H1 (cell line): ENCODE data around the gene MATK. TPM values are rescaled to one million over a fixed set of nuclear protein-coding genes. Genes with fewer than 3 reads are reported as not detected.

Source experiments
- CTCF ChIA-PET: fragments of 300-600 bp; sonication (Branson Sonifier 250); formaldehyde crosslinking; loops from one replicate; lab custom pipeline; 2021; ENCODE audit not compliant: partially characterized antibody; lab: Charles Lee
- POLR2A ChIA-PET: fragments of 300-600 bp; sonication (Branson Sonifier 250); formaldehyde crosslinking; loops from one replicate; lab custom pipeline; 2021; ENCODE audit warnings: inconsistent platforms; ENCODE audit not compliant: partially characterized antibody; lab: Charles Lee
- DNase-seq, 2 experiments: peaks; one replicate each; pipeline versions ENCODE4 v3.0.0 to v3.0.0-alpha.2; 2010 to 2022; ENCODE audit warnings: low spot score in 2 of 2, low read depth in 1 of 2, mixed read lengths in 1 of 2
- FAIRE-seq: peaks from 2 replicates; lab custom pipeline; 2011; peaks lifted over from hg19 to GRCh38; lab: Jason Lieb, UNC
- H2AFZ ChIP-seq: 2 replicates; pipeline ENCODE4 v1.8.1; 2012; ENCODE audit warnings: low read length, inconsistent platforms
- H2AK5ac ChIP-seq: 2 replicates; pipeline ENCODE4 v1.6.1; 2013; ENCODE audit warnings: low read depth, low read length
- H2BK120ac ChIP-seq: replicated peaks from 2 replicates; pipeline ENCODE3; 2013; ENCODE audit warnings: low read depth, low read length, inconsistent platforms
- H2BK12ac ChIP-seq: 2 replicates; pipeline ENCODE4 v1.6.1; 2013; ENCODE audit warnings: low read depth, low read length
- H2BK15ac ChIP-seq: 2 replicates; pipeline ENCODE4 v1.6.1; 2013; ENCODE audit warnings: low read length
- H2BK20ac ChIP-seq: 2 replicates; pipeline ENCODE4 v1.6.1; 2013; ENCODE audit warnings: low read length
- H2BK5ac ChIP-seq: 2 replicates; pipeline ENCODE4 v1.6.1; 2013; ENCODE audit warnings: low read depth, low read length
- H3K14ac ChIP-seq: 2 replicates; pipeline ENCODE4 v1.6.1; 2013; ENCODE audit warnings: inconsistent platforms; ENCODE audit not compliant: insufficient read length
- H3K18ac ChIP-seq: 2 replicates; pipeline ENCODE4 v1.6.1; 2013; ENCODE audit warnings: low read length; ENCODE audit errors: extremely low read depth
- H3K23ac ChIP-seq: 2 replicates; pipeline ENCODE4 v1.6.1; 2013; ENCODE audit warnings: inconsistent platforms; ENCODE audit not compliant: insufficient read length
- H3K23me2 ChIP-seq: 2 replicates; pipeline ENCODE4 v1.6.1; 2013; ENCODE audit warnings: low read depth, low read length
- H3K27ac ChIP-seq: 2 replicates; pipeline ENCODE4 v1.6.1; 2011; ENCODE audit warnings: low read depth, low read length, inconsistent platforms
- H3K27me3 ChIP-seq, 4 experiments: replicated peaks in 1 of 4; 1 replicate in 1 of 4; 2 replicates in 3 of 4; pipeline versions ENCODE4 v1.6.1 to v1.8.1; 2011 to 2013; ENCODE audit warnings: low read length in 3 of 4, mild to moderate bottlenecking in 3 of 4, inconsistent platforms in 2 of 4, mixed read lengths in 2 of 4, moderate library complexity in 1 of 4; ENCODE audit not compliant: control insufficient read depth in 3 of 4, insufficient read depth in 3 of 4; ENCODE audit errors: extremely low read depth in 1 of 4
- H3K36me3 ChIP-seq, 4 experiments: 2 replicates each; pipeline versions ENCODE4 v1.6.1 to v1.8.1; 2011 to 2013; ENCODE audit warnings: mild to moderate bottlenecking in 4 of 4, low read length in 3 of 4, moderate library complexity in 2 of 4, control low read depth in 1 of 4, inconsistent platforms in 1 of 4; ENCODE audit not compliant: insufficient read depth in 4 of 4, control insufficient read depth in 2 of 4
- H3K4ac ChIP-seq: replicated peaks from 2 replicates; pipeline ENCODE3; 2013; ENCODE audit warnings: low read length, low read depth, mixed read lengths, inconsistent platforms; ENCODE audit not compliant: insufficient read length
- H3K4me1 ChIP-seq, 4 experiments: replicated peaks in 1 of 4; 1 replicate in 1 of 4; 2 replicates in 3 of 4; pipeline versions ENCODE4 v1.6.1 to v1.8.1; 2011 to 2013; ENCODE audit warnings: low read length in 3 of 4, inconsistent platforms in 2 of 4, mixed read lengths in 1 of 4; ENCODE audit not compliant: insufficient read depth in 4 of 4, control insufficient read depth in 3 of 4
- H3K4me2 ChIP-seq, 2 experiments: 2 replicates each; pipeline versions ENCODE4 v1.6.1 to v1.8.1; 2011 to 2013; ENCODE audit warnings: low read depth in 2 of 2, low read length in 2 of 2, control low read depth in 1 of 2, inconsistent platforms in 1 of 2, mild to moderate bottlenecking in 1 of 2; ENCODE audit not compliant: insufficient read depth in 1 of 2
- H3K4me3 ChIP-seq, 4 experiments: fragments of 200-600, 300-600 bp in 1 of 4; sonication (generic), shearing (Covaris generic), sonication (Bioruptor Twin) in 1 of 4; 2 replicates each; pipeline versions ENCODE4 v1.5.1 to v1.8.1; 2011 to 2016; ENCODE audit warnings: low read length in 4 of 4, low read depth in 3 of 4, control low read depth in 2 of 4, inconsistent platforms in 2 of 4, mild to moderate bottlenecking in 2 of 4, mixed read lengths in 1 of 4, moderate library complexity in 1 of 4; ENCODE audit not compliant: insufficient read depth in 2 of 4; ENCODE audit errors: extremely low read depth in 1 of 4
- H3K56ac ChIP-seq: replicated peaks from 2 replicates; pipeline ENCODE3; 2013; ENCODE audit warnings: low read depth, mild to moderate bottlenecking, mixed read lengths, low read length, inconsistent platforms; ENCODE audit not compliant: insufficient read length
- H3K79me1 ChIP-seq: 2 replicates; pipeline ENCODE4 v1.6.1; 2013; ENCODE audit warnings: low read depth, low read length, control low read depth
- H3K79me2 ChIP-seq, 2 experiments: 2 replicates each; pipeline versions ENCODE4 v1.6.1 to v1.8.1; 2012 to 2013; ENCODE audit warnings: low read length in 2 of 2, mild to moderate bottlenecking in 2 of 2, inconsistent platforms in 1 of 2; ENCODE audit not compliant: insufficient read depth in 2 of 2, control insufficient read depth in 1 of 2
- H3K9ac ChIP-seq, 4 experiments: replicated peaks in 1 of 4; 1 replicate in 1 of 4; 2 replicates in 3 of 4; pipeline versions ENCODE4 v1.6.1 to v1.8.1; 2011 to 2013; ENCODE audit warnings: low read depth in 3 of 4, low read length in 3 of 4, control low read depth in 2 of 4, mild to moderate bottlenecking in 2 of 4, moderate library complexity in 2 of 4, inconsistent platforms in 1 of 4; ENCODE audit errors: extremely low read depth in 1 of 4
- H3K9me3 ChIP-seq, 2 experiments: 2 replicates each; pipeline versions ENCODE4 v1.6.1 to v1.8.1; 2012 to 2013; ENCODE audit warnings: mild to moderate bottlenecking in 2 of 2, moderate library complexity in 2 of 2, control low read depth in 1 of 2, inconsistent platforms in 1 of 2, low read depth in 1 of 2, low read length in 1 of 2, mixed read lengths in 1 of 2; ENCODE audit not compliant: insufficient read depth in 2 of 2
- H4K20me1 ChIP-seq, 2 experiments: replicated peaks in 1 of 2; 2 replicates each; pipeline versions ENCODE3 to v1.8.1; 2011 to 2013; ENCODE audit warnings: inconsistent platforms in 2 of 2, low read length in 2 of 2, mild to moderate bottlenecking in 1 of 2; ENCODE audit not compliant: insufficient read depth in 2 of 2, control insufficient read depth in 1 of 2
- H4K5ac ChIP-seq: 2 replicates; pipeline ENCODE4 v1.6.1; 2013; ENCODE audit warnings: low read length, low read depth, mixed read lengths, inconsistent platforms; ENCODE audit not compliant: insufficient read length
- H4K8ac ChIP-seq: 2 replicates; pipeline ENCODE4 v1.8.0; 2013; ENCODE audit warnings: mild to moderate bottlenecking, moderate library complexity, low read length, inconsistent platforms; ENCODE audit not compliant: insufficient read depth; ENCODE audit errors: extremely low read depth
- H4K91ac ChIP-seq: replicated peaks from 2 replicates; pipeline ENCODE3; 2013; ENCODE audit warnings: low read length, mixed read lengths, inconsistent platforms; ENCODE audit not compliant: insufficient read length
- BRCA1 ChIP-seq: IDR thresholded peaks from 2 replicates; pipeline ENCODE4 v1.6.1; 2012; ENCODE audit warnings: low read depth, low read length, improper control_type of control experiment
- KDM1A ChIP-seq: fragments of 200-600, 300-600 bp; sonication (generic); IDR thresholded peaks from 2 replicates; pipeline ENCODE4 v1.7.1; 2016; ENCODE audit warnings: mild to moderate bottlenecking, low read length, borderline replicate concordance
- SIN3A ChIP-seq, 2 experiments: IDR thresholded peaks in 1 of 2; conservative IDR thresholded peaks in 1 of 2; 2 replicates each; pipeline ENCODE4 v1.6.1; 2011 to 2012; ENCODE audit warnings: low read length in 2 of 2, improper control_type of control experiment in 1 of 2, low read depth in 1 of 2, mild to moderate bottlenecking in 1 of 2
- YY1 ChIP-seq: IDR thresholded peaks from 2 replicates; pipeline ENCODE4 v1.6.1; 2011; ENCODE audit warnings: low read depth, mild to moderate bottlenecking, low read length
- WGBS, 2 experiments: shearing (Covaris generic) in 1 of 2; methylation state at CpG; one replicate each; pipeline versions ENCODE4 v1.1.6 to v1.1.7; 2013 to 2015; ENCODE audit warnings: low lambda C conversion rate in 2 of 2, mixed read lengths in 2 of 2, inconsistent platforms in 1 of 2, low coverage in 1 of 2, missing lambda C conversion rate in 1 of 2; ENCODE audit not compliant: insufficient replicate concordance in 2 of 2, insufficient coverage in 1 of 2, insufficient read length in 1 of 2; ENCODE audit errors: extremely low coverage in 1 of 2, missing lambda C conversion rate in 1 of 2; 5-methylcytosine and 5-hydroxymethylcytosine counted together
- polyA plus RNA-seq, 7 experiments: library from polyadenylated mRNA; depleted of rRNA in 3 of 7; stranded (reverse) in 5 of 7; unstranded in 2 of 7; fragments of >200 nt in 5 of 7; fragments of 200-250 nt in 2 of 7; gene quantifications; 1 replicate in 5 of 7; 2 replicates in 1 of 7; 4 replicates in 1 of 7; pipeline versions ENCODE4 v1.2.1 to v1.2.3, GENCODE V29; 2011 to 2013; ENCODE audit warnings: missing spikeins in 2 of 7, mixed read lengths in 2 of 7
- total RNA-seq: library from RNA; stranded (reverse); fragmentation: NEBNext Ultra II Directional; extraction: Animal tissue kit (Norgen Biotek cat#: 25700); gene quantifications from 2 replicates; pipeline ENCODE4 v1.2.1, GENCODE V29; 2021

The MATK gene
- total and polyA plus RNA-seq, 2 of the 8 experiments (the other 6 are each of a cell fraction or from before 2014, with no cell fraction given) = 20.5 to 21.4 TPM

DNA sequence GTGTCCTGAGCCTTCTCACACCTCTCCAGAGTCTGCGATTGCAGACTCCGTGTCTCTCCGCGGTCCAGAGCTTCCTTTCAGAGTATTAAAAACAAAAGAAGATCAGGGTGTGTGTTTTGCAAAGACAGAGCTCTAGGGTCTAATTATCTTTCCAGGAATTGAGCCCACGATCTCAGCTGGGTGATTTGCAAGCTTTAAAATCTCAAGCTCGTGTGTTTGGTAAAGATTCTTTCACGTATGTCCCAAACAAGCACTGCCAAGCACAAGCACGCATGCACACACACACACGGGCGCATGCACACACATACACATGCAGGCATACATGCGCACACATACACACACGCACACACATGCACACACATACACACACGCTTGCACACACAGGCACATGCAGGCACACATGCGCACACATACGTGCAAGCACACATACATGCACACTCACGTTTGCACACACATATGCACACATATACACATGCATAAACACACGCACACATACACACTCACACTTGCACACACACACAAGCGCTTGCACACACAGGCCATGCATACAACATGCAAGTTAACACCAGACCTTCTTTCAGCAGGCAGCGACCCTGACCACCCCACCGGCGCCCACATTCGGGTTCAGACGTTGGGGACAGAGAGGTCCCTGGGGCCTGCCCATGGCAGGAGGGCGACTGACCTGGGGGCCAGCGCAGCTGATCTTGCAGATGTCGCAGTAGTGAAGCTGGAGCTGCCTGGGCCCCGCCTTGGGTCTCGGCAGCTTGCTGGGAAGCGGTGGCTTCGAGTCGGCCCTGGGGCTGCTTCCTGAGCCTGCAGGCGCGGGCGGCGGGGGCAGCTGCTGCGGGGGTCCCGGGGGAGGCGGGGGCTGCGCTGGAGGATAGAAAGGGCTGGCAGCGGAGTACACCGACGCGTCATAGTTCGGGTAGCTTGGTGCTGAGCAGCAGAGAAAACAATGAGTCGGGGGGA lies 44.7 kb upstream of the MATK start:
- Histone ChIP-seq H2BK5ac (no peak overlapping the region), H2BK20ac (peak overlapping the region; percentile 72; the same call in 1 of the 2 replicates), H3K27ac (no peak overlapping the region), H3K9me3 (no peaks in the 10 kb centered on the region), H3K4me1 (no peaks in the 10 kb centered on the region), H4K8ac (0 out of 2 replicates have a peak overlapping the region, but pooled peaks have one; percentile 51), H3K9ac (no peak overlapping the region), H3K4ac (peak overlapping the region; percentile 69), H2AK5ac (peak overlapping the region; percentile 93; the same call in 1 of the 2 replicates), H2BK12ac (peak overlapping the region; percentile 43; the same call in 1 of the 2 replicates), H4K91ac (no peak overlapping the region), H2BK120ac (no peak overlapping the region), H2AFZ (no peak overlapping the region), H3K79me2 (no peaks in the 10 kb centered on the region), H3K56ac (no peak overlapping the region), H3K4me2 (no peak overlapping the region), H2BK15ac (peak overlapping the region; percentile 53; the same call in 1 of the 2 replicates), H4K5ac (no peak overlapping the region), H3K14ac (no peak overlapping the region), H3K23me2 (peaks cover 2% of the 10 kb centered on the region; the same call in 1 of the 2 replicates), H3K79me1 (no peaks in the 10 kb centered on the region), H3K27me3 (no peaks in the 10 kb centered on the region; a peak in 1 of 7 replicates), H4K20me1 (peaks cover 0 to 3% of the 10 kb centered on the region in 2 experiments), H3K18ac (no peak overlapping the region), H3K4me3 (no peak overlapping the region), H3K23ac (no peak overlapping the region), H3K36me3 (no peaks in the 10 kb centered on the region)
- POLR2A ChIA-PET = interaction anchor here (1.0 to 1.6 kb wide), 4 partner anchors 9 to 155 kb away, joined by 3 to 5 read pairs (median 4); partner anchors contain the start of gene EEF2
- DNase-seq (no peak), FAIRE-seq (no peak)
- TF ChIP-seq YY1 (no peak), BRCA1 (no peak), SIN3A (conservative IDR thresholded peaks at IDR 0.05 in 1 of 2, IDR thresholded peaks at IDR 0.05 in 1 of 2; ENCODE audit: low read depth in 1 of 2, low read length in 2 of 2) (no peak), KDM1A (no peak)
- CTCF ChIA-PET = interaction anchor here (0.7 to 2.8 kb wide), 7 partner anchors 9 to 157 kb away, joined by 3 to 14 read pairs (median 3); no protein-coding TSS in a partner anchor
- 88% methylated on average over 31 of the region's 45 CpGs; no CpG with 5 or more reads in 1 of the 2 experiments for WGBS, 2 experiments
